ENCODE measurements around the gene CACNG8. TPM values are rescaled to one million over a fixed set of nuclear protein-coding genes. Genes with fewer than 3 reads are reported as not detected.

Gene CACNG8
- total RNA-seq, 2 experiments from 2014 or later: 0.05 TPM; not detected in 1

- Mint-ChIP-seq H3K27me3 (peaks cover 7% of the 10 kb centered on the region), H3K4me3 (no peak overlapping the region), H3K27ac (no peak overlapping the region), H3K4me1 (no peaks in the 10 kb centered on the region), H3K9me3 (no peaks in the 10 kb centered on the region), H3K36me3 (ENCODE audit: low read depth) (no peaks in the 10 kb centered on the region)
- no peak for DNase-seq
- ChIA-PET CTCF (interaction anchor here (1.1 to 1.7 kb wide), 2 partner anchors 79 to 158 kb away, joined by 3 to 4 read pairs; no protein-coding TSS in a partner anchor), POLR2A (no interaction called here)
Observed at GRCh38 chr19:53951436-53951835, 11.3 kb upstream of the CACNG8 start.

- H3K4me1 Mint-ChIP-seq: no peaks in the 10 kb centered on the region
- ChIA-PET CTCF (interaction anchor here (1.7 kb wide), 1 partner anchor 159 kb away, joined by 4 read pairs; no protein-coding TSS in a partner anchor), POLR2A (no interaction called here)
- H3K4me3 Mint-ChIP-seq: no peak overlapping the region
- no peaks in the 10 kb centered on the region for H3K9me3 Mint-ChIP-seq
- no peaks in the 10 kb centered on the region for H3K36me3 Mint-ChIP-seq (ENCODE audit: low read depth)
- no peak for DNase-seq
- peaks cover 9% of the 10 kb centered on the region for H3K27me3 Mint-ChIP-seq
- H3K27ac Mint-ChIP-seq: no peak overlapping the region
Observed at GRCh38 chr19:53951947-53952346, 10.8 kb upstream of the CACNG8 start.

GRCh38 chr19:53953383-53953782, 9.4 kb upstream of the CACNG8 start:
- Mint-ChIP-seq H3K27ac (no peak overlapping the region), H3K4me1 (peaks cover 1% of the 10 kb centered on the region), H3K36me3 (ENCODE audit: low read depth) (peaks cover 2% of the 10 kb centered on the region), H3K4me3 (no peak overlapping the region), H3K9me3 (no peaks in the 10 kb centered on the region), H3K27me3 (peaks cover 20% of the 10 kb centered on the region)
- POLR2A ChIA-PET: no interaction called here
- CTCF ChIA-PET: no interaction called here
- DNase-seq: no peak

- Mint-ChIP-seq H3K4me3 (no peak overlapping the region), H3K4me1 (peaks cover 4% of the 10 kb centered on the region), H3K36me3 (ENCODE audit: low read depth) (peaks cover 2% of the 10 kb centered on the region), H3K27ac (no peak overlapping the region), H3K9me3 (no peaks in the 10 kb centered on the region), H3K27me3 (peaks cover 53% of the 10 kb centered on the region)
- CTCF ChIA-PET: no interaction called here
- DNase-seq: no peak
- POLR2A ChIA-PET: no interaction called here
Observed at GRCh38 chr19:53957448-53958167, 5.1 kb upstream of the CACNG8 start.

- Mint-ChIP-seq H3K36me3 (ENCODE audit: low read depth) (peaks cover 2% of the 10 kb centered on the region), H3K27ac (no peak overlapping the region)
- CTCF ChIA-PET: no interaction called here
Observed at GRCh38 chr19:53958168-53958571, 4.6 kb upstream of the CACNG8 start.

GRCh38 chr19:53958823-53959757, 3.6 kb upstream of the CACNG8 start:
- no peaks in the 10 kb centered on the region for H3K9me3 Mint-ChIP-seq
- H3K27me3 Mint-ChIP-seq: peaks cover 60% of the 10 kb centered on the region
- H3K27ac Mint-ChIP-seq: no peak overlapping the region
- CTCF ChIA-PET: no interaction called here
- peaks cover 4% of the 10 kb centered on the region for H3K4me1 Mint-ChIP-seq
- H3K36me3 Mint-ChIP-seq (ENCODE audit: low read depth): peaks cover 2% of the 10 kb centered on the region
- POLR2A ChIA-PET: no interaction called here
- DNase-seq: no peak
- H3K4me3 Mint-ChIP-seq: no peak overlapping the region

More at GRCh38 chr19:53958168-53958571, 4.6 kb upstream of the CACNG8 start:
- no peak overlapping the region for H3K4me3 Mint-ChIP-seq
- H3K27me3 Mint-ChIP-seq: peaks cover 53% of the 10 kb centered on the region
- peaks cover 4% of the 10 kb centered on the region for H3K4me1 Mint-ChIP-seq
- H3K9me3 Mint-ChIP-seq: no peaks in the 10 kb centered on the region
- DNase-seq: no peak
- POLR2A ChIA-PET: no interaction called here

GRCh38 chr19:53960187-53960586, 2.5 kb upstream of the CACNG8 start:
- Mint-ChIP-seq H3K4me1 (peaks cover 4% of the 10 kb centered on the region), H3K27ac (no peak overlapping the region), H3K4me3 (no peak overlapping the region), H3K36me3 (ENCODE audit: low read depth) (peaks cover 2% of the 10 kb centered on the region), H3K9me3 (no peaks in the 10 kb centered on the region), H3K27me3 (peaks cover 68% of the 10 kb centered on the region)
- ChIA-PET POLR2A (no interaction called here), CTCF (no interaction called here)
- no peak for DNase-seq

- Mint-ChIP-seq H3K36me3 (ENCODE audit: low read depth) (peaks cover 2% of the 10 kb centered on the region), H3K4me1 (peaks cover 4% of the 10 kb centered on the region), H3K4me3 (no peak overlapping the region), H3K27ac (no peak overlapping the region), H3K27me3 (peaks cover 67% of the 10 kb centered on the region), H3K9me3 (no peaks in the 10 kb centered on the region)
- POLR2A ChIA-PET: no interaction called here
- CTCF ChIA-PET: no interaction called here
- no peak for DNase-seq
Observed at GRCh38 chr19:53960886-53961285, 1.9 kb upstream of the CACNG8 start.

- peaks cover 2% of the 10 kb centered on the region for H3K36me3 Mint-ChIP-seq (ENCODE audit: low read depth)
- H3K27me3 Mint-ChIP-seq: peaks cover 65% of the 10 kb centered on the region
- DNase-seq: no peak
- H3K4me3 Mint-ChIP-seq: no peak overlapping the region
- POLR2A ChIA-PET: no interaction called here
- peaks cover 4% of the 10 kb centered on the region for H3K4me1 Mint-ChIP-seq
- CTCF ChIA-PET: no interaction called here
- no peaks in the 10 kb centered on the region for H3K9me3 Mint-ChIP-seq
- H3K27ac Mint-ChIP-seq: no peak overlapping the region
Observed at GRCh38 chr19:53961523-53962356, 997 bp upstream of the CACNG8 start.

GRCh38 chr19:53965091-53965490, 2.4 kb downstream of the CACNG8 start:
- no peak for DNase-seq
- Mint-ChIP-seq H3K27me3 (peaks cover 42% of the 10 kb centered on the region), H3K9me3 (no peaks in the 10 kb centered on the region), H3K4me1 (no peaks in the 10 kb centered on the region), H3K36me3 (ENCODE audit: low read depth) (no peaks in the 10 kb centered on the region), H3K4me3 (peak overlapping the region; percentile 21), H3K27ac (no peak overlapping the region)
- POLR2A ChIA-PET: no interaction called here
- CTCF ChIA-PET: interaction anchor here (0.8 kb wide), 1 partner anchor 59 kb away, joined by 3 read pairs; no protein-coding TSS in a partner anchor

- no peak overlapping the region for H3K4me3 Mint-ChIP-seq
- CTCF ChIA-PET: interaction anchor here (0.6 kb wide), 1 partner anchor 57 kb away, joined by 3 read pairs; no protein-coding TSS in a partner anchor
- H3K9me3 Mint-ChIP-seq: no peaks in the 10 kb centered on the region
- H3K36me3 Mint-ChIP-seq (ENCODE audit: low read depth): no peaks in the 10 kb centered on the region
- no peaks in the 10 kb centered on the region for H3K4me1 Mint-ChIP-seq
- peaks cover 24% of the 10 kb centered on the region for H3K27me3 Mint-ChIP-seq
- no peak overlapping the region for H3K27ac Mint-ChIP-seq
- no peak for DNase-seq
- POLR2A ChIA-PET: no interaction called here
Observed at GRCh38 chr19:53966931-53967330, 4.2 kb downstream of the CACNG8 start.

- no peak overlapping the region for H3K27ac Mint-ChIP-seq
- H3K4me1 Mint-ChIP-seq: no peaks in the 10 kb centered on the region
- no peak overlapping the region for H3K4me3 Mint-ChIP-seq
- H3K9me3 Mint-ChIP-seq: no peaks in the 10 kb centered on the region
- CTCF ChIA-PET: no interaction called here
- no peak for DNase-seq
- no peaks in the 10 kb centered on the region for H3K36me3 Mint-ChIP-seq (ENCODE audit: low read depth)
- peaks cover 12% of the 10 kb centered on the region for H3K27me3 Mint-ChIP-seq
- POLR2A ChIA-PET: no interaction called here
Observed at GRCh38 chr19:53969366-53969765, 6.6 kb downstream of the CACNG8 start.

- H3K9me3 Mint-ChIP-seq: no peaks in the 10 kb centered on the region
- H3K27me3 Mint-ChIP-seq: peaks cover 3% of the 10 kb centered on the region
- ChIA-PET POLR2A (no interaction called here), CTCF (no interaction called here)
- H3K4me1 Mint-ChIP-seq: no peaks in the 10 kb centered on the region
- no peak overlapping the region for H3K27ac Mint-ChIP-seq
- H3K4me3 Mint-ChIP-seq: no peak overlapping the region
- DNase-seq: no peak
- H3K36me3 Mint-ChIP-seq (ENCODE audit: low read depth): no peaks in the 10 kb centered on the region
Observed at GRCh38 chr19:53971673-53972072, 8.9 kb downstream of the CACNG8 start.

Data from activated CD4-positive, alpha-beta memory T cell treated with anti-CD3 and anti-CD28 coated beads, Interleukin-2, amount 10 ng/mL, durations not matched to agents 7 days and 5 days (primary cell).